ENCODE data around the gene TMEM62. TPM values are rescaled to one million over a fixed set of nuclear protein-coding genes. Genes with fewer than 3 reads are reported as not detected.

Gene TMEM62
- total RNA-seq, 1 donor from 2014 or later: 28.6 TPM

DNA sequence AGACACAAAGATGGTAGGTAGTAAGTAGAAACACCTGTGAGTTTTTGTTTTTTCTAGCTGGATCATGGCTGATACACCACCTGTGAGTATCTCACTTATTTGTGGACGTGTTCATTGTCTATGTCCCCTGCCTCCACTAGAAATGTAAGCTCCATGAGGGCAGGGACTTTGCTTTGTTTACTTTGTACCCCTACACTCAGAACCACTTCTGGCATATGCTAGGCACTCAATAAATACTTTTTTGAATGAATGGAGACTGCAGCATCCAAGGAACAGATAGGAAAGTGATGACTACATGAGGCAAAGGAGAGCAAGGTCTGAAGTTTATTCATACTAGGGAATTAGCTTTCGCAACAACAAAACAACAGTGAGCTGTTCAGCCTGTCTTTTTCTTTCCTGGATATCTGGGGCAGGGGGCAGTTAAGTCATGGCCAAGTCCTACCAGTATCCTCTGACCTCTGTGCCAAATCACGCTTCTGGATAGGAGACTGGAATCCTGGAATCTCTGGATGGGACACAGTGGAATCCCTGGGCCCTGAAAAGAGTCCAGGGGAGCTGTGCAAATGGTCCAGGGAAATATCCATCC is 99.0 kb downstream of the TMEM62 start:
- no peak for DNase-seq (ENCODE audit: low spot score)

Other genes starting within 250 kb of the TMEM62 start
- 18.6 TPM for gene TTBK2, start 212.8 kb upstream of the TMEM62 start, total RNA-seq
- gene UBR1, start 27.5 kb upstream of the TMEM62 start, total RNA-seq: 31.1 TPM
- gene CCNDBP1, start 51.8 kb downstream of the TMEM62 start, total RNA-seq: 62.0 TPM
- gene EPB42, start 87.4 kb downstream of the TMEM62 start, total RNA-seq: 1.4 TPM
- gene TGM5, start 133.3 kb downstream of the TMEM62 start, total RNA-seq: 0.26 TPM
- gene TGM7, start 168.7 kb downstream of the TMEM62 start, total RNA-seq: not detected
- gene LCMT2, start 197.0 kb downstream of the TMEM62 start, total RNA-seq: 7.5 TPM
- 26.0 TPM for gene ZSCAN29, start 237.5 kb downstream of the TMEM62 start, total RNA-seq
- 22.0 TPM for gene TUBGCP4, start 237.5 kb downstream of the TMEM62 start, total RNA-seq